Non-pigmented ciliary epithelial cell (primary cell): ENCODE measurements around the gene PLCB1.
"Not testable (repeated sequence)": the region's sequence is repeated elsewhere in the genome, so short reads cannot be mapped to it uniquely, and the experiment has no call there.

ENCODE experiments used
- DNase-seq: peaks from one replicate; pipeline ENCODE4 v3.0.0-alpha.2; 2010; ENCODE audit warnings: low read depth

The PLCB1 gene

GRCh38 chr20:8447262-8448120, 315.4 kb downstream of the PLCB1 start:
- no peak for DNase-seq

- DNase-seq: no peak
Measured at GRCh38 chr20:8449123-8449522, 317.1 kb downstream of the PLCB1 start.

GRCh38 chr20:8454137-8454712, 322.2 kb downstream of the PLCB1 start:
- peak; percentile 46 for DNase-seq

- no peak for DNase-seq
Measured at GRCh38 chr20:8456765-8457164, 324.7 kb downstream of the PLCB1 start.

- DNase-seq: no peak
Measured at GRCh38 chr20:8457978-8458377, 325.9 kb downstream of the PLCB1 start.

GRCh38 chr20:8461186-8461585, 329.1 kb downstream of the PLCB1 start:
- DNase-seq: no peak

- no peak for DNase-seq
Measured at GRCh38 chr20:8464368-8464767, 332.3 kb downstream of the PLCB1 start.

- DNase-seq: not testable (repeated sequence)
Measured at GRCh38 chr20:8466781-8467180, 334.7 kb downstream of the PLCB1 start.

- DNase-seq: no peak
Measured at GRCh38 chr20:8470156-8470555, 338.1 kb downstream of the PLCB1 start.

GRCh38 chr20:8471465-8471864, 339.4 kb downstream of the PLCB1 start:
- no peak for DNase-seq

- no peak for DNase-seq
Measured at GRCh38 chr20:8473459-8473858, 341.4 kb downstream of the PLCB1 start.

- DNase-seq: no peak
Measured at GRCh38 chr20:8474027-8474668, 342.1 kb downstream of the PLCB1 start.

- DNase-seq: no peak
Measured at GRCh38 chr20:8476021-8476420, 344.0 kb downstream of the PLCB1 start.

- DNase-seq: no peak
Measured at GRCh38 chr20:8480597-8480996, 348.5 kb downstream of the PLCB1 start.

GRCh38 chr20:8487696-8488095, 355.6 kb downstream of the PLCB1 start:
- DNase-seq: no peak

- no peak for DNase-seq
Measured at GRCh38 chr20:8489094-8489883, 357.2 kb downstream of the PLCB1 start.

- DNase-seq: no peak
Measured at GRCh38 chr20:8490076-8490830, 358.2 kb downstream of the PLCB1 start.

- no peak for DNase-seq
Measured at GRCh38 chr20:8492173-8492572, 360.1 kb downstream of the PLCB1 start.

- no peak for DNase-seq
Measured at GRCh38 chr20:8498571-8498970, 366.5 kb downstream of the PLCB1 start.

GRCh38 chr20:8504030-8504429, 372.0 kb downstream of the PLCB1 start:
- no peak for DNase-seq

GRCh38 chr20:8505476-8506200, 373.6 kb downstream of the PLCB1 start:
- no peak for DNase-seq
